ENCODE data around the gene NEFH.

The NEFH gene

DNA sequence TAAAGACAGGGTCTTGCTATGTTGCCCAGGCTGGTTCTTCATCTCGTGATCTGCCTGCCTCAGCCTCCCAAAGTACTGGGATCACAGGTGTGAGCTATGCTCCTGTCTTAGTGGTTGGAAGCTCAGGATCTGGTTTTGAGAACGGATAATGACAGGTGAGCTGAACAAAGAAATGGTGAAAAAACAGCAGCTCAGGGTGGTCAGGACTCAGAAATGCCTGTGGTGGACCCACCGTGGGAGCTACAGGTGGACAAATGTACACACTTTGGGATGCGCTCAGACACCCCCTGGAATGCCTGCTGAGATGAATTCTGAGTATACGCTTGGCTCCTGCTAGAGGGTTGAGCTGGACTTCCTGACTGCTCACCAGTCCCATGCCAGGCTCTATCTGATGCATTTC lies 32.1 kb upstream of the NEFH start:
- H3K27me3 ChIP-seq (ENCODE audit: control insufficient read depth, insufficient read depth, low read length), result no peaks in the 10 kb centered on the region
- H3K4me1 ChIP-seq (ENCODE audit: control insufficient read depth, insufficient read depth, low read length), result no peaks in the 10 kb centered on the region
- no peaks in the 10 kb centered on the region for H3K9me3 ChIP-seq (ENCODE audit: control insufficient read depth, low read length)
- H3K9ac ChIP-seq (ENCODE audit: low read length), result no peak overlapping the region
- H3K4me3 ChIP-seq (ENCODE audit: low read length), result no peak overlapping the region
- no peaks in the 10 kb centered on the region for H3K36me3 ChIP-seq (ENCODE audit: control insufficient read depth, insufficient read depth, low read length)

DNA sequence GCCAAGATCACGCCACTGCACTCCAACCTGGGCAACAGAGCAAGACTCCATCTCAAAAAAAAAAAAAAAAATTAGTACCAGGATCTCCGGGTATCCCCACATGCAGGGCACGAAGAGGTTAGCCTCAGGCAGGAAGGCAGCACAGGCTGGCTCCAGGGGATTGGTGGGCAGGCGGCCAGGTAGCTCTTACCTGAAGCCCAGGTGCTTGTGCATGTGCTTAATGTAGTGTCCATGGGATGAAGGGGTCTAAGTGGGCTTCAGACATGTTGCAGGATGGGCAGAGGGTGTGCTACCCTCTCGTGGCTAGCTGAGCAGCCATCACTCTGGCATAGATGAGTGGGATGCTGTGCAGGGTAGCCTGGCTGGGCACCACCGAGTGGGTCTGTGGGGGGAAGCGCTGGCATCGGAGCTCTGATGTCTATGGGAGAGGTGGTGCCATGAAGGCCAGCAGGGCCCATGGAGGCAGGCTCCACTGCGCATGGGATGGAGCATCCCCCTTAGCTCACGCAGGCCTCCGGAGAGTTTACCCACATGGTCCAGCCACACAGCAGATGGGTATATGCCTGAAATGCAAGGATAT lies 30.6 kb upstream of the NEFH start:
- Histone ChIP-seq H3K9me3 (ENCODE audit: control insufficient read depth, low read length) (no peaks in the 10 kb centered on the region), H3K27me3 (ENCODE audit: control insufficient read depth, insufficient read depth, low read length) (no peaks in the 10 kb centered on the region), H3K4me3 (ENCODE audit: low read length) (no peak overlapping the region)

DNA sequence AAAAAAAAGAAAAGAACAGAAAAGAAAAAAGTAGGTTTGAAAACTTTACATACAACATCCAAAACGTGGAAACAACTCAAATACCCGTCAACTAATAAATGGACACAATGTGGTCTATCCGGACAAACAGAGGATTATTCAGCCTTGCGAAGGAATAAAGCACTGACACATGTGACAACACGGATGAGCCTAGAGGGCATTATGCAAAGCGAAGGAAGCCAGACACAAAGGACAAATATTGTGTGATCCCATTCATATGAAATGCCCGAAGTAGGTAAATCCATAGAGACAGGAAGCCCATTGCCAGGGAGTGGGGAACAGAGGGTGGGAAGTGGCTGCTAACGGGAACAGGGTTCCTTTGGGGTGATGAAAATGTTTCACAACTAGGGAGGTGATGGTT lies 29.8 kb upstream of the NEFH start:
- H3K27me3 ChIP-seq (ENCODE audit: control insufficient read depth, insufficient read depth, low read length), result no peaks in the 10 kb centered on the region

More for the DNA sequence above, 30.6 kb upstream of the NEFH start:
- Histone ChIP-seq H3K4me1 (ENCODE audit: control insufficient read depth, insufficient read depth, low read length) (no peaks in the 10 kb centered on the region), H3K9ac (ENCODE audit: low read length) (no peak overlapping the region), H3K36me3 (ENCODE audit: control insufficient read depth, insufficient read depth, low read length) (no peaks in the 10 kb centered on the region)

DNA sequence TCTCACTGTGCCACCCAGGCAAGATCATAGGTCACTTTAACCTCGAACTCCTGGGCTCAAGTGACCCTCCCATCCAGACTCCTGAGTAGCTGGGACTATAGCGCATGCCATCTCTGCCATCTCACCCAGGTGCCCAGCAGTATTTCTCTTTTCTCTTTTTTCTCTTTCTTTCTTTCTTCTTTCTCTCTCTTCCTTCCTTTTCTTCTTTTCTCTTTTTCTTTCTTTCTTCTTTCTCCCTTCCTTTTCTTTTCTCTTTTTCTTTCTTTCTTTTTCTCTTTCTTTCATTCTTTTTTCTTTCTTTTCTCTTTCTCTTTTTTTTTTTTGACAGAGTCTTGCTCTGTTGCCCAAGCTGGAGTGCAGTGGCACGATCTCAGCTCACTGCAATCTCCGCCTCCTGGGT lies 28.2 kb upstream of the NEFH start:
- H3K9ac ChIP-seq (ENCODE audit: low read length), result no peak overlapping the region
- H3K27me3 ChIP-seq (ENCODE audit: control insufficient read depth, insufficient read depth, low read length), result no peaks in the 10 kb centered on the region
- no peak overlapping the region for H3K4me3 ChIP-seq (ENCODE audit: low read length)
- no peaks in the 10 kb centered on the region for H3K9me3 ChIP-seq (ENCODE audit: control insufficient read depth, low read length)
- no peaks in the 10 kb centered on the region for H3K4me1 ChIP-seq (ENCODE audit: control insufficient read depth, insufficient read depth, low read length)
- no peaks in the 10 kb centered on the region for H3K36me3 ChIP-seq (ENCODE audit: control insufficient read depth, insufficient read depth, low read length)

More for the DNA sequence above, 29.8 kb upstream of the NEFH start:
- H3K9ac ChIP-seq (ENCODE audit: low read length), result no peak overlapping the region
- no peaks in the 10 kb centered on the region for H3K36me3 ChIP-seq (ENCODE audit: control insufficient read depth, insufficient read depth, low read length)
- no peak overlapping the region for H3K4me3 ChIP-seq (ENCODE audit: low read length)
- H3K9me3 ChIP-seq (ENCODE audit: control insufficient read depth, low read length), result no peaks in the 10 kb centered on the region
- H3K4me1 ChIP-seq (ENCODE audit: control insufficient read depth, insufficient read depth, low read length), result no peaks in the 10 kb centered on the region

DNA sequence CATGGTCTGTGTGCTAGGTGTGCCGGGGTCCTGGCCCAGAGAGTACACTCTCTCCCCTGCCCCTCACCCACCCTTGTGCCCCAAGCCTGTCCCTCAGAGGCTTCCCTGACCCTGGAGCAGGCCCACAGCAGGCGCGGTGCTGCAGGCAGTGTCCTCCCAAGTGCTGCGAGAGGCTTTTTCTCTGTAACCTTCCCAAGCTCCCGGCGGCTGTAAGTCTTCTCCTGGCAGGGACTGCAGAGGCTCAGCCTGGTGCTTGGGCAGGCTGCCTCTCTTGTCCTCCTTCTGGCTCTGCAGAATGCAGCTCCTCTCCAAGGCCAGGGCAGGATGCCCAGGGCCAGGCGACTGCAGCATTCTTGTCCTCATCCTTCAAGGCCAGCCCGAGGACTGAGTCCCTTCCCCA lies 25.7 kb upstream of the NEFH start:
- no peaks in the 10 kb centered on the region for H3K36me3 ChIP-seq (ENCODE audit: control insufficient read depth, insufficient read depth, low read length)
- H3K27me3 ChIP-seq (ENCODE audit: control insufficient read depth, insufficient read depth, low read length), result no peaks in the 10 kb centered on the region
- no peaks in the 10 kb centered on the region for H3K9me3 ChIP-seq (ENCODE audit: control insufficient read depth, low read length)
- H3K4me3 ChIP-seq (ENCODE audit: low read length), result no peak overlapping the region
- H3K9ac ChIP-seq (ENCODE audit: low read length), result no peak overlapping the region
- H3K4me1 ChIP-seq (ENCODE audit: control insufficient read depth, insufficient read depth, low read length), result no peaks in the 10 kb centered on the region

DNA sequence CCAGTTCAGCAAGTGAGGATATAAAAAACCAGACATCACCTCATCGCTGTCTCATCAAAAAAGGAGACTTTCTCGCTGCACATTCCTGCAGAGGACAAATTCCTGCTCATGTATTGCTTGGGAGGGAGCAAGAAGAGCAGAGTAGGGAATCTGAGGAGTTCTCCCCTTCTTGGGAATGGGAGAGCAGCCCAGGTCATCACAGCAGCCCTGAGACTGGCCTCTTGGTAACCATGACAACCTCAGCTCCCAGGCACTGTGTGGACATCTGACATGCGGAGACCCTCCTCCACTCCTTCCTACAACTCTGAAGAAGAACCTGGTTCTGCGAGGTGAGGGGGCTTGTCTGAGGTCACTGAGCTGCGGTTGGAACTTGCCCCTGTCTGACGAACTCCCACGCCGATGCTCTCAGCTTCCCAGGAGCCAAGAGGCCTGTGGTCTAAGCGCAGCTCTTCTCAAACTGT lies 23.8 kb upstream of the NEFH start:
- Histone ChIP-seq H3K9me3 (ENCODE audit: control insufficient read depth, low read length) (no peaks in the 10 kb centered on the region), H3K9ac (ENCODE audit: low read length) (no peak overlapping the region), H3K4me1 (ENCODE audit: control insufficient read depth, insufficient read depth, low read length) (no peaks in the 10 kb centered on the region), H3K36me3 (ENCODE audit: control insufficient read depth, insufficient read depth, low read length) (no peaks in the 10 kb centered on the region), H3K27me3 (ENCODE audit: control insufficient read depth, insufficient read depth, low read length) (no peaks in the 10 kb centered on the region), H3K4me3 (ENCODE audit: low read length) (no peak overlapping the region)

DNA sequence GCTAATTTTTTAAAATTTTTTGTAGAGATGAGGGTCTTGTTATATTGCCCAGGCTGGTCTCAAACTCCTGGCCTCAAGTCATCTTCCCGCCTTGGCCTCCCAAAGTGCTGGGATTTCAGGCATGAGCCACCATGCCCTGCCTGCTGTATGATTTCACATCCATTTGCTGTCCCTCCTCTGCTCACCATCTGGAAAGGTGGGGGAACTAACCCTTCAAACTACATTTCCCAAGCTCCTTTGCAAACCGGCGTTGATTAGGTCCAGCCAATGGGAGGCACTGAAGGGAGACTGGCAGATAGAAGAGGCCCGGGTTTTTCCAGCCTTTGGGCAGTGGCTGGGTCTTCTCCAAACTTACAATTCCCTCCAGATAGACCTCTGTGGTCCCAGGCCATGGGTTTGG lies 22.3 kb upstream of the NEFH start:
- Histone ChIP-seq H3K9me3 (ENCODE audit: control insufficient read depth, low read length) (no peaks in the 10 kb centered on the region), H3K27me3 (ENCODE audit: control insufficient read depth, insufficient read depth, low read length) (no peaks in the 10 kb centered on the region), H3K4me3 (ENCODE audit: low read length) (no peak overlapping the region), H3K4me1 (ENCODE audit: control insufficient read depth, insufficient read depth, low read length) (no peaks in the 10 kb centered on the region), H3K36me3 (ENCODE audit: control insufficient read depth, insufficient read depth, low read length) (no peaks in the 10 kb centered on the region), H3K9ac (ENCODE audit: low read length) (no peak overlapping the region)

DNA sequence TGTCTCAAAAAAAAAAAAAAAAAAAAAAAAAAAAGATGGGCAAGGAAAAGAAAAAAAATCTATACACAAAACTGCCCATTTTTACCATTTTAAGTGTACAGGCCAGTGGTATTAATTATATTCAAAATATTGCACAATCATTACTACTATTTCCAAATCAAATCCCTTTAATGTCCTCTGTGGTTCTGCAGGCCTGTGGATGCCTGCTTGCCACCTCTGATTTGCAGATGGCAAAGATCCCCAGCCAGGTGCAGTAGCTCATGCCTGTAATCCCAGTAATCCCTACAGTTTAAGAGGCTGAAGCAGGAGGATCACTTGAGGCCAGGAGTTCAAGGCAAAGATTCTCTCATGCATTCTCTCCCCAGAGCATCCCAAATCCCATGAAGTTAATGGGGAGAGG lies 21.5 kb upstream of the NEFH start:
- H3K9me3 ChIP-seq (ENCODE audit: control insufficient read depth, low read length), result no peaks in the 10 kb centered on the region
- no peaks in the 10 kb centered on the region for H3K4me1 ChIP-seq (ENCODE audit: control insufficient read depth, insufficient read depth, low read length)
- H3K9ac ChIP-seq (ENCODE audit: low read length), result no peak overlapping the region
- H3K4me3 ChIP-seq (ENCODE audit: low read length), result no peak overlapping the region
- no peaks in the 10 kb centered on the region for H3K36me3 ChIP-seq (ENCODE audit: control insufficient read depth, insufficient read depth, low read length)
- H3K27me3 ChIP-seq (ENCODE audit: control insufficient read depth, insufficient read depth, low read length), result no peaks in the 10 kb centered on the region

DNA sequence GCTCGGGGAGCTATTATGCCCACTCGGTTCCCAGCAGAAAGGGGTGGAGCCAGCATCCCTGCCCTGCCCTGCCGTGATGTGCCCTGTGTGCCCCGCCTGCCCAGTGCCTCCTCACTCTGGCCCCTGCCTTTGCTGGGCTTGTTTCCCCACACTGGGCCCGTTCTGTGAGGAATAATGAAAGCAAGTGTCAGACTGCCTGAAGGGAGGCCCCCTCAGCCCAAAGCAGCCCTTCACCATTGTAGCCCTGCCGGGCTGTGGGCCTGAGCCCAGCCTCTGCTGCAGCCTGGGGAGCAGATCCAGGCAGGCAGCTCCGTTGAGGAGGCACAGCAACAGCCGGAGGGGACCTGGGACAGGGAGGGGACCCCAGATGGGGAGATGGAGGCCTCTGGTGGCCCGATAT lies 20.2 kb upstream of the NEFH start:
- Histone ChIP-seq H3K9ac (ENCODE audit: low read length) (no peak overlapping the region), H3K4me1 (ENCODE audit: control insufficient read depth, insufficient read depth, low read length) (no peaks in the 10 kb centered on the region), H3K9me3 (ENCODE audit: control insufficient read depth, low read length) (no peaks in the 10 kb centered on the region), H3K4me3 (ENCODE audit: low read length) (no peak overlapping the region), H3K27me3 (ENCODE audit: control insufficient read depth, insufficient read depth, low read length) (no peaks in the 10 kb centered on the region), H3K36me3 (ENCODE audit: control insufficient read depth, insufficient read depth, low read length) (no peaks in the 10 kb centered on the region)

DNA sequence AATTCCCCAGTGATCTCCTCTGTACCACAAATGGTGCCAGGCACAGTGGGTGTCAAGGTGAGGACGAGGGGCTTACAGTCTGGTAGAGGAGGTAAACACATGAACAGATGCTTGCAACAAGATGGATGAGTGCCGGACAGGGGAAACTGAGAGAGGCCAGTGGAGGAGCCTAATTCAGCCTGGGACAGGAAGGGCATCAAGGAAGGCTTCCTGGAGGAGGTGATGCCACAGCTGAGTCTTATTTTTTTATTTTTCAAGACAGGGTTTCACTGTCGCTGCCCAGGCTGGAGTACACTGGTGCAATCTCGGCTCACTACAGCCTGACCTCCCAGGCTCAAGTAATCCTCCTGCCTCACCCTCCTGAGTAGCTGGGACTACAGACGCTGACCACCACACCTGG lies 18.8 kb upstream of the NEFH start:
- Histone ChIP-seq H3K4me1 (ENCODE audit: control insufficient read depth, insufficient read depth, low read length) (no peaks in the 10 kb centered on the region), H3K27me3 (ENCODE audit: control insufficient read depth, insufficient read depth, low read length) (no peaks in the 10 kb centered on the region), H3K9me3 (ENCODE audit: control insufficient read depth, low read length) (no peaks in the 10 kb centered on the region), H3K4me3 (ENCODE audit: low read length) (no peak overlapping the region), H3K36me3 (ENCODE audit: control insufficient read depth, insufficient read depth, low read length) (no peaks in the 10 kb centered on the region), H3K9ac (ENCODE audit: low read length) (no peak overlapping the region)

DNA sequence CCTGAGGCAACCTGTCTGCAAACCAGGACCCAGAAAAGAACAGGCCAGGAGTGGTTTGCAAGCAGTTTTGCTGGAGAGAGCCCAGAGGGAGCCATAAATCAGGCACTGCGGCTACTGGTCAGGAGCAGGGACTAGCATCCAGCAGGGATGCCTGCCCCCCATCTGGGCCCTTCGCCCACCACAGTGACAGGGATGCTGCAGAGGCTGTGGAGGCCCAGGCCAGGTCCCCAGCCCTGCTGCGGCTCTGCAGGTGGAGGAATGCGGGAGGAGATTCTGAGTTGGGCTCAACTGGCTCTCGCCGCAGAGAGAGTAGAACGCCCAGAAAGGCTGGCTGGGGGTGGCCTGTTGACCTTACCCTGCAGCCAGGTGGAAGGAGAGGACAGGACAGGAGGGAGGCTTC lies 16.4 kb upstream of the NEFH start:
- H3K4me3 ChIP-seq (ENCODE audit: low read length), result no peak overlapping the region
- no peak overlapping the region for H3K9ac ChIP-seq (ENCODE audit: low read length)
- H3K27me3 ChIP-seq (ENCODE audit: control insufficient read depth, insufficient read depth, low read length), result no peaks in the 10 kb centered on the region
- H3K9me3 ChIP-seq (ENCODE audit: control insufficient read depth, low read length), result no peaks in the 10 kb centered on the region
- H3K4me1 ChIP-seq (ENCODE audit: control insufficient read depth, insufficient read depth, low read length), result no peaks in the 10 kb centered on the region
- H3K36me3 ChIP-seq (ENCODE audit: control insufficient read depth, insufficient read depth, low read length), result no peaks in the 10 kb centered on the region

DNA sequence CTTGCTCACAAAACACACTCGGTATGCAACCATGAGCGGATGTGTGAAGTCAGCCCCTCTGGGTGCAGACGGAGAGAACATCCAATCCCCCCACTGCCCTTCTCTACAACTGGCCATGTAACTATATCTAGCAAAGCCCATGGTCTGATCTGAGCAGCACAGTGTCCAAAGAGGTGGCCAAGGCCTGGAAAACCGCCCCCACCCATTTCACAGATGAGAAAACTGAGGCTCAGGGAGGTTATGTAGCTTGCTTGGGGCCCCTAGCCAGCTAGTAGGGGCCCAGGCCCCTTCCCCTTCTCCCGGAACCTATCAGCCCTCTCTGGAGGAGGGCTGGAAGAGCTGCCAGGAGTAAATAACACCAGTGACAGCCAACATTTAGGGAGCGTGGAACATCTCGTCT lies 15.4 kb upstream of the NEFH start:
- no peaks in the 10 kb centered on the region for H3K9me3 ChIP-seq (ENCODE audit: control insufficient read depth, low read length)
- peaks cover 3% of the 10 kb centered on the region for H3K27me3 ChIP-seq (ENCODE audit: control insufficient read depth, insufficient read depth, low read length)
- no peak overlapping the region for H3K4me3 ChIP-seq (ENCODE audit: low read length)
- H3K9ac ChIP-seq (ENCODE audit: low read length), result no peak overlapping the region
- no peaks in the 10 kb centered on the region for H3K36me3 ChIP-seq (ENCODE audit: control insufficient read depth, insufficient read depth, low read length)
- H3K4me1 ChIP-seq (ENCODE audit: control insufficient read depth, insufficient read depth, low read length), result no peaks in the 10 kb centered on the region

DNA sequence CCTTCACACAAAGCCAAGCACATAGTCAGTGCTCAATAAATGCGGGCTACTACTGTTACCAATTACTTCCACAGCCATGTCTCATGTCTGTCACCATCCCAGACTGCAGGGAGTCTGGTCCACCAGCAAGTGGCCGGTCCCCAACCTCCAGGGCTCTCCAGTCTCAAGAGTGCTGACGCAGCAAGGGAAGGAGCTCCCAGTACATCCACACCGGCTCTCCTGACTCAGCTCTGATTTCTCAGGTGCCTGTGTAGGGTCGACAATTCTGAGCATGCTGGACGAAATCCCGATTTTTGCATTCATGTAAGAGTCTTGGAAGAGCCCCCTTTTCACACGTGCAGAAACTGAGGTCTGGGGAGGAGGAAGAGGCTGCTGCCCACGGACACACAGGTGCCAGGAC lies 10.3 kb upstream of the NEFH start:
- no peak overlapping the region for H3K4me3 ChIP-seq (ENCODE audit: low read length)
- no peaks in the 10 kb centered on the region for H3K36me3 ChIP-seq (ENCODE audit: control insufficient read depth, insufficient read depth, low read length)
- H3K9me3 ChIP-seq (ENCODE audit: control insufficient read depth, low read length), result no peaks in the 10 kb centered on the region
- H3K9ac ChIP-seq (ENCODE audit: low read length), result no peak overlapping the region
- peaks cover 16% of the 10 kb centered on the region for H3K27me3 ChIP-seq (ENCODE audit: control insufficient read depth, insufficient read depth, low read length)
- peaks cover 5% of the 10 kb centered on the region for H3K4me1 ChIP-seq (ENCODE audit: control insufficient read depth, insufficient read depth, low read length)

All from mucosa of stomach (tissue), 1 donor.